HepG2 (cell line): Measurements from ENCODE around the gene ATP6V1C2. TPM values are rescaled to one million over a fixed set of nuclear protein-coding genes. Genes with fewer than 3 reads are reported as not detected.

Experiments
- GFI1 ChIP-seq: sonication (generic); formaldehyde crosslinking; IDR thresholded peaks from 2 replicates; pipeline ENCODE4 v1.5.0; 2020; ENCODE audit warnings: missing genetic modification reagents, mild to moderate bottlenecking, borderline replicate concordance
- GTF3A ChIP-seq: sonication (generic); formaldehyde crosslinking; conservative IDR thresholded peaks from 2 replicates; pipeline ENCODE4 v1.4.0; 2020; ENCODE audit warnings: mild to moderate bottlenecking, missing genetic modification reagents
- HMG20B ChIP-seq: conservative IDR thresholded peaks from 2 replicates; pipeline ENCODE4 v1.6.1; 2016; ENCODE audit warnings: missing genetic modification reagents, missing compliant biosample characterization
- MTA1 ChIP-seq: sonication (generic); formaldehyde crosslinking; IDR thresholded peaks from 2 replicates; pipeline ENCODE4 v1.4.0; 2020; ENCODE audit warnings: missing genetic modification reagents, mild to moderate bottlenecking, borderline replicate concordance
- MTA3 ChIP-seq: sonication (generic); formaldehyde crosslinking; IDR thresholded peaks from 2 replicates; pipeline ENCODE4 v1.4.0; 2020; ENCODE audit warnings: missing genetic modification reagents
- PRDM10 ChIP-seq: sonication (generic); formaldehyde crosslinking; IDR thresholded peaks from 2 replicates; pipeline ENCODE4 v1.4.0; 2020; ENCODE audit warnings: low read depth, missing genetic modification reagents
- RXRB ChIP-seq: IDR thresholded peaks from 2 replicates; pipeline ENCODE4 v1.6.1; 2016; ENCODE audit warnings: borderline replicate concordance, missing genetic modification reagents, missing compliant biosample characterization
- ZBTB10 ChIP-seq: sonication (generic); formaldehyde crosslinking; IDR thresholded peaks from 2 replicates; pipeline ENCODE4 v1.4.0; 2020; ENCODE audit warnings: missing genetic modification reagents, borderline replicate concordance
- ZBTB43 ChIP-seq: sonication (generic); formaldehyde crosslinking; conservative IDR thresholded peaks from 2 replicates; pipeline ENCODE4 v1.4.0; 2020; ENCODE audit warnings: missing genetic modification reagents
- ZFP36 ChIP-seq: fragments of 150-350 bp; IDR thresholded peaks from 2 replicates; pipeline ENCODE4 v1.6.1; 2018; ENCODE audit warnings: borderline replicate concordance, low read length, low read depth; ENCODE audit not compliant: partially characterized antibody
- ZNF18 ChIP-seq: sonication (generic); formaldehyde crosslinking; IDR thresholded peaks from 2 replicates; pipeline ENCODE4 v1.8.0; 2022; ENCODE audit warnings: mild to moderate bottlenecking, missing genetic modification reagents; ENCODE audit not compliant: insufficient replicate concordance
- ZNF280B ChIP-seq: sonication (generic); formaldehyde crosslinking; IDR thresholded peaks from 2 replicates; pipeline ENCODE4 v1.5.0; 2020; ENCODE audit warnings: missing genetic modification reagents, mild to moderate bottlenecking, borderline replicate concordance
- ZNF296 ChIP-seq: sonication (generic); formaldehyde crosslinking; conservative IDR thresholded peaks from 2 replicates; pipeline ENCODE4 v1.5.0; 2020; ENCODE audit warnings: mild to moderate bottlenecking, missing genetic modification reagents
- ZNF329 ChIP-seq: sonication (generic); formaldehyde crosslinking; IDR thresholded peaks from 2 replicates; pipeline ENCODE4 v1.9.0; 2021; ENCODE audit warnings: low read depth, mild to moderate bottlenecking, missing genetic modification reagents
- ZNF530 ChIP-seq: sonication (generic); formaldehyde crosslinking; IDR thresholded peaks from 2 replicates; pipeline ENCODE4 v1.5.0; 2020; ENCODE audit warnings: low read depth, mild to moderate bottlenecking, missing genetic modification reagents
- ZNF543 ChIP-seq: sonication (generic); formaldehyde crosslinking; IDR thresholded peaks from 2 replicates; pipeline ENCODE4 v1.4.0; 2020; ENCODE audit warnings: mild to moderate bottlenecking, missing genetic modification reagents
- polyA plus RNA-seq, 8 experiments: library from polyadenylated mRNA; depleted of rRNA in 3 of 8; stranded (reverse) in 7 of 8; unstranded in 1 of 8; fragments of >200 nt; fragmentation: Illumina TruSeq in 4 of 8; extraction: Trizol in 4 of 8; gene quantifications; 2 replicates each; pipeline versions ENCODE4 v1.2.1 to v1.2.3, GENCODE V29; 2011 to 2016; ENCODE audit warnings: low read depth in 4 of 8, missing spikeins in 1 of 8, mixed read lengths in 1 of 8; ENCODE audit not compliant: insufficient read depth in 1 of 8
- total RNA-seq, 5 experiments: library from RNA; depleted of rRNA; stranded (reverse); fragments of >200 nt; fragmentation: Illumina TruSeq; extraction: Trizol; gene quantifications; 2 replicates each; pipeline ENCODE4 v1.2.3, GENCODE V29; 2016; ENCODE audit warnings: low read depth in 1 of 5

Gene ATP6V1C2
- total and polyA plus RNA-seq, 2 of the 13 experiments (the other 11 are each of a cell fraction or from before 2014, with no cell fraction given), result 0.04 to 0.29 TPM

GRCh38 chr2:10832203-10832936 lies 110.9 kb downstream of the ATP6V1C2 start (continued):
- TF ChIP-seq ZBTB10 (CRISPR knock-in tag), result no peak
- no peak for TF ChIP-seq RXRB (CRISPR knock-in tag)
- TF ChIP-seq HMG20B, result no peak
- no peak for TF ChIP-seq ZNF530 (CRISPR knock-in tag)
- TF ChIP-seq PRDM10 (CRISPR knock-in tag), result no peak
- no peak for TF ChIP-seq ZNF329 (CRISPR knock-in tag)
- TF ChIP-seq ZNF280B, result no peak
- no peak for TF ChIP-seq ZBTB43 (CRISPR knock-in tag)
- TF ChIP-seq ZNF18, result no peak
- peak; percentile 58; the same call in 1 of the 2 replicates for TF ChIP-seq MTA1 (CRISPR knock-in tag)
- no peak for TF ChIP-seq MTA3 (CRISPR knock-in tag)
- no peak for TF ChIP-seq ZNF543 (CRISPR knock-in tag)
- TF ChIP-seq GFI1 (CRISPR knock-in tag), result no peak
- TF ChIP-seq ZNF296, result no peak
- no peak for TF ChIP-seq GTF3A (CRISPR knock-in tag)
- no peak for TF ChIP-seq ZFP36
